ENCODE data around the gene AOC3. TPM values are rescaled to one million over a fixed set of nuclear protein-coding genes. Genes with fewer than 3 reads are reported as not detected.

Gene AOC3
- total RNA-seq, 4 donors from 2014 or later, result 120 to 591 (median 262) TPM

GRCh38 chr17:42898147-42898811 is 47.3 kb downstream of the AOC3 start:
- TF ChIP-seq CTCF (IDR thresholded peaks at IDR 0.05; ENCODE audit: low read depth), result no peak

GRCh38 chr17:42900460-42901331 is 49.7 kb downstream of the AOC3 start, which contains the start of gene G6PC1:
TSS of gene G6PC1 (plus strand) at chr17:42900799. CDS start at chr17:42900877, 78 bp downstream.
- no peak for TF ChIP-seq CTCF (IDR thresholded peaks at IDR 0.05; ENCODE audit: low read depth)

- TF ChIP-seq CTCF (IDR thresholded peaks at IDR 0.05; ENCODE audit: low read depth), result no peak
These were observed 50.7 kb downstream of the AOC3 start for GRCh38 chr17:42901535-42902229.

- TF ChIP-seq CTCF (IDR thresholded peaks at IDR 0.05; ENCODE audit: low read depth), result no peak
These were observed 53.1 kb downstream of the AOC3 start for GRCh38 chr17:42904110-42904469.

- TF ChIP-seq CTCF (IDR thresholded peaks at IDR 0.05; ENCODE audit: low read depth), result no peak
These were observed 55.9 kb downstream of the AOC3 start for GRCh38 chr17:42906772-42907446.

Small RNAs within 50 kb of the gene (small RNA-seq; reads per million reads assigned to genes)
- gene MIR6781 (not detected), gene RNU6-287P (not detected)

Other genes with a start within 250 kb of the AOC3 start
- gene RETREG3, start 241.8 kb upstream of the AOC3 start, total RNA-seq, result 10 to 100 TPM; 36.4 to 62.0 (median 57.4) TPM
- 10 to 100 TPM; 16.3 to 35.8 (median 23.5) TPM for gene TUBG1, start 241.5 kb upstream of the AOC3 start, total RNA-seq
- 10 to 100 TPM; 12.1 to 29.6 (median 21.2) TPM for gene TUBG2, start 191.9 kb upstream of the AOC3 start, total RNA-seq
- gene PLEKHH3, start 174.2 kb upstream of the AOC3 start, total RNA-seq, result 10 to 100 TPM in 1 of 4 donors, 1 to 10 TPM in 3; 5.4 to 64.8 (median 7.4) TPM
- 1 to 10 TPM in 1 of 4 donors, under 1 TPM in 3; 0.44 to 8.7 (median 0.83) TPM for gene CCR10, start 169.4 kb upstream of the AOC3 start, total RNA-seq
- 1 to 10 TPM; 1.8 to 3.8 (median 2.5) TPM for gene CNTNAP1, start 168.7 kb upstream of the AOC3 start, total RNA-seq
- gene EZH1, start 106.2 kb upstream of the AOC3 start, total RNA-seq, result 100 to 1,000 TPM in 1 of 4 donors, 10 to 100 TPM in 3; 53.7 to 126 (median 91.8) TPM
- gene RAMP2, start 90.0 kb upstream of the AOC3 start, total RNA-seq, result 100 to 1,000 TPM in 3 of 4 donors, 10 to 100 TPM in 1; 66.9 to 160 (median 128) TPM
- gene VPS25, start 77.8 kb upstream of the AOC3 start, total RNA-seq, result 10 to 100 TPM; 40.1 to 53.4 (median 47.4) TPM
- under 1 TPM in 3 of 4 donors, not detected in 1; 0.16 to 0.85 (median 0.19) TPM for gene WNK4, start 70.6 kb upstream of the AOC3 start, total RNA-seq
- 10 to 100 TPM; 51.8 to 76.6 (median 60.4) TPM for gene COA3, start 52.5 kb upstream of the AOC3 start, total RNA-seq
- under 1 TPM in 2 of 4 donors, not detected in 2; 0.44 to 0.68 TPM for gene CNTD1, start 52.3 kb upstream of the AOC3 start, total RNA-seq
- 100 to 1,000 TPM in 3 of 4 donors, 10 to 100 TPM in 1; 85.3 to 129 (median 120) TPM for gene BECN1, start 26.9 kb upstream of the AOC3 start, total RNA-seq
- 10 to 100 TPM; 52.7 to 80.9 (median 60.1) TPM for gene PSME3, start 17.8 kb upstream of the AOC3 start, total RNA-seq
- gene AOC2, start 6.6 kb upstream of the AOC3 start, total RNA-seq, result 10 to 100 TPM in 1 of 4 donors, 1 to 10 TPM in 3; 4.1 to 15.0 (median 9.4) TPM
- not detected for gene G6PC1, start 49.6 kb downstream of the AOC3 start, total RNA-seq
- 10 to 100 TPM; 18.4 to 38.2 (median 22.1) TPM for gene AARSD1, start 113.3 kb downstream of the AOC3 start, total RNA-seq
- gene PTGES3L, start 128.9 kb downstream of the AOC3 start, total RNA-seq, result not detected
- 10 to 100 TPM in 3 of 4 donors, 1 to 10 TPM in 1; 7.2 to 12.1 (median 10.5) TPM for gene RUNDC1, start 129.4 kb downstream of the AOC3 start, total RNA-seq
- gene RPL27, start 147.2 kb downstream of the AOC3 start, total RNA-seq, result 1,000 to 10,000 TPM in 3 of 4 donors, 100 to 1,000 TPM in 1; 912 to 2,032 (median 1,085) TPM
- 10 to 100 TPM; 20.7 to 44.1 (median 24.8) TPM for gene IFI35, start 155.6 kb downstream of the AOC3 start, total RNA-seq
- gene VAT1, start 171.2 kb downstream of the AOC3 start, total RNA-seq, result 100 to 1,000 TPM; 134 to 420 (median 367) TPM
- gene RND2, start 174.0 kb downstream of the AOC3 start, total RNA-seq, result under 1 TPM; 0.17 to 0.49 (median 0.30) TPM

Data from subcutaneous adipose tissue (tissue), 4 donors.